Activated naive CD4-positive, alpha-beta T cell treated with anti-CD3 and anti-CD28 coated beads for 36 hours (primary cell): Measurements from ENCODE around the gene THSD8. TPM values are rescaled to one million over a fixed set of nuclear protein-coding genes. Genes with fewer than 3 reads are reported as not detected.

ENCODE experiments used
- CTCF ChIA-PET: fragments of 350-600 bp; sonication (Branson Sonifier 250); formaldehyde crosslinking; loops from one replicate; lab custom pipeline; 2021; ENCODE audit warnings: antibody characterized with exemption; lab: Charles Lee
- DNase-seq: peaks from one replicate; pipeline ENCODE4 v3.0.0-alpha.2; 2020
- H3K27ac Mint-ChIP-seq: one replicate; pipeline ENCODE4 v1.8.0; 2021; ENCODE audit warnings: mild to moderate bottlenecking, mixed read lengths
- H3K27me3 Mint-ChIP-seq: one replicate; pipeline ENCODE4 v1.8.0; 2021; ENCODE audit warnings: low read depth, mixed read lengths
- H3K36me3 Mint-ChIP-seq: one replicate; pipeline ENCODE4 v1.8.0; 2021; ENCODE audit warnings: low read depth, mixed read lengths
- H3K4me1 Mint-ChIP-seq: one replicate; pipeline ENCODE4 v1.8.0; 2021; ENCODE audit warnings: low read depth, mixed read lengths
- H3K4me3 Mint-ChIP-seq: one replicate; pipeline ENCODE4 v1.8.0; 2021; ENCODE audit warnings: mild to moderate bottlenecking, moderate library complexity, mixed read lengths
- H3K9me3 Mint-ChIP-seq: one replicate; pipeline ENCODE4 v1.8.0; 2021; ENCODE audit warnings: mixed read lengths
- intact Hi-C: fragments of 100-400 bp; cut with micrococcal nuclease; formaldehyde crosslinking; loops from one replicate; pipeline ENCODE4 v1.15.1; 2023
- total RNA-seq, 2 experiments: library from RNA; stranded (reverse); gene quantifications; one replicate each; pipeline ENCODE4 v1.2.3, GENCODE V29; 2021

Gene THSD8
- total RNA-seq, 2 experiments from 2014 or later: 41.4 to 43.2 TPM

GRCh38 chr19:12782424-12783290 is 19.2 kb upstream of the THSD8 start:
- intact Hi-C loops: loop anchor here (1.0 to 10.0 kb wide), 4 partner anchors 9 to 1062 kb away; partner anchors contain the start of genes CALR, JUNB and LYL1
- H3K4me1 Mint-ChIP-seq: peaks cover 32% of the 10 kb centered on the region
- no peaks in the 10 kb centered on the region for H3K36me3 Mint-ChIP-seq
- peak overlapping the region; percentile 93 for H3K27ac Mint-ChIP-seq
- no peaks in the 10 kb centered on the region for H3K9me3 Mint-ChIP-seq
- no peaks in the 10 kb centered on the region for H3K27me3 Mint-ChIP-seq
- peak overlapping the region; percentile 74 for H3K4me3 Mint-ChIP-seq
- peak; percentile 93 for DNase-seq
- CTCF ChIA-PET: interaction anchor here (1.4 to 3.1 kb wide), 3 partner anchors 11 to 23 kb away, joined by 3 to 40 read pairs (median 4); partner anchors contain the start of gene JUNB

GRCh38 chr19:12783291-12783848 is 18.5 kb upstream of the THSD8 start:
- H3K4me3 Mint-ChIP-seq: peak overlapping the region; percentile 48
- peaks cover 33% of the 10 kb centered on the region for H3K4me1 Mint-ChIP-seq
- H3K27ac Mint-ChIP-seq: peak overlapping the region; percentile 77
- H3K9me3 Mint-ChIP-seq: no peaks in the 10 kb centered on the region
- no peaks in the 10 kb centered on the region for H3K36me3 Mint-ChIP-seq
- peak; percentile 90 for DNase-seq
- H3K27me3 Mint-ChIP-seq: no peaks in the 10 kb centered on the region
- intact Hi-C loops: loop anchor here (2.0 to 10.0 kb wide), 3 partner anchors 155 to 1061 kb away; partner anchors contain the start of genes CALR and LYL1
- CTCF ChIA-PET: interaction anchor here (1.4 to 3.1 kb wide), 2 partner anchors 11 to 23 kb away, joined by 4 to 40 read pairs; partner anchors contain the start of gene JUNB

GRCh38 chr19:12783849-12784393 is 17.9 kb upstream of the THSD8 start:
- Mint-ChIP-seq H3K4me3 (peak overlapping the region; percentile 48), H3K9me3 (no peaks in the 10 kb centered on the region), H3K27me3 (no peaks in the 10 kb centered on the region), H3K4me1 (peaks cover 31% of the 10 kb centered on the region), H3K27ac (no peak overlapping the region), H3K36me3 (no peaks in the 10 kb centered on the region)
- intact Hi-C loops: loop anchor here (2.0 to 10.0 kb wide), 3 partner anchors 155 to 1061 kb away; partner anchors contain the start of genes CALR and LYL1
- CTCF ChIA-PET: interaction anchor here (1.4 to 3.1 kb wide), 2 partner anchors 10 to 24 kb away, joined by 4 to 40 read pairs; partner anchors contain the start of gene JUNB
- DNase-seq: no peak

- Mint-ChIP-seq H3K4me1 (peaks cover 31% of the 10 kb centered on the region), H3K9me3 (no peaks in the 10 kb centered on the region), H3K36me3 (no peaks in the 10 kb centered on the region), H3K27ac (no peak overlapping the region), H3K27me3 (no peaks in the 10 kb centered on the region), H3K4me3 (no peak overlapping the region)
- intact Hi-C loops: loop anchor here (5.0 to 10.0 kb wide), 2 partner anchors 318 to 1060 kb away; partner anchors contain the start of gene LYL1
- DNase-seq: no peak
- CTCF ChIA-PET: no interaction called here
Observed at GRCh38 chr19:12784394-12784870, 17.4 kb upstream of the THSD8 start.

- no peaks in the 10 kb centered on the region for H3K36me3 Mint-ChIP-seq
Observed at GRCh38 chr19:12784871-12785430, 16.9 kb upstream of the THSD8 start.

GRCh38 chr19:12785431-12786031 is 16.3 kb upstream of the THSD8 start:
- H3K36me3 Mint-ChIP-seq: no peaks in the 10 kb centered on the region
- no peaks in the 10 kb centered on the region for H3K27me3 Mint-ChIP-seq
- H3K4me1 Mint-ChIP-seq: peaks cover 27% of the 10 kb centered on the region
- no peak overlapping the region for H3K27ac Mint-ChIP-seq
- no peak for DNase-seq
- intact Hi-C loops: loop anchor here (10.0 kb wide), 1 partner anchor 1059 kb away; no protein-coding TSS in a partner anchor
- no peaks in the 10 kb centered on the region for H3K9me3 Mint-ChIP-seq
- CTCF ChIA-PET: interaction anchor here (0.7 to 4.5 kb wide), 2 partner anchors 8 to 11 kb away, joined by 4 to 36 read pairs; no protein-coding TSS in a partner anchor
- H3K4me3 Mint-ChIP-seq: no peak overlapping the region

More at GRCh38 chr19:12784871-12785430, 16.9 kb upstream of the THSD8 start:
- no peak for DNase-seq
- CTCF ChIA-PET: interaction anchor here (0.7 to 4.5 kb wide), 2 partner anchors 7 to 11 kb away, joined by 4 to 36 read pairs; no protein-coding TSS in a partner anchor
- Mint-ChIP-seq H3K27ac (no peak overlapping the region), H3K27me3 (no peaks in the 10 kb centered on the region), H3K4me1 (peaks cover 27% of the 10 kb centered on the region), H3K4me3 (no peak overlapping the region), H3K9me3 (no peaks in the 10 kb centered on the region)
- intact Hi-C loops: loop anchor here (5.0 to 10.0 kb wide), 2 partner anchors 317 to 1060 kb away; partner anchors contain the start of gene LYL1

GRCh38 chr19:12786141-12786870 is 15.6 kb upstream of the THSD8 start:
- H3K27me3 Mint-ChIP-seq: no peaks in the 10 kb centered on the region

GRCh38 chr19:12786952-12787351 is 14.9 kb upstream of the THSD8 start:
- DNase-seq: no peak
- Mint-ChIP-seq H3K36me3 (peaks cover 4% of the 10 kb centered on the region), H3K27ac (peak overlapping the region; percentile 30), H3K4me3 (no peak overlapping the region), H3K9me3 (no peaks in the 10 kb centered on the region), H3K27me3 (no peaks in the 10 kb centered on the region), H3K4me1 (peaks cover 22% of the 10 kb centered on the region)
- CTCF ChIA-PET: interaction anchor here (1.8 to 4.5 kb wide), 2 partner anchors 9 kb away, joined by 10 to 36 read pairs; no protein-coding TSS in a partner anchor
- intact Hi-C loops: loop anchor here (10.0 kb wide), 1 partner anchor 1058 kb away; no protein-coding TSS in a partner anchor

More at GRCh38 chr19:12786141-12786870, 15.6 kb upstream of the THSD8 start:
- Mint-ChIP-seq H3K27ac (peak overlapping the region; percentile 30), H3K4me1 (peaks cover 27% of the 10 kb centered on the region), H3K9me3 (no peaks in the 10 kb centered on the region), H3K36me3 (peaks cover under 1% of the 10 kb centered on the region), H3K4me3 (no peak overlapping the region)
- intact Hi-C loops: loop anchor here (10.0 kb wide), 1 partner anchor 1058 kb away; no protein-coding TSS in a partner anchor
- CTCF ChIA-PET: interaction anchor here (1.8 to 4.5 kb wide), 2 partner anchors 9 to 10 kb away, joined by 10 to 36 read pairs; no protein-coding TSS in a partner anchor
- no peak for DNase-seq

GRCh38 chr19:12787458-12787857 is 14.4 kb upstream of the THSD8 start:
- Mint-ChIP-seq H3K27ac (no peak overlapping the region), H3K36me3 (peaks cover 6% of the 10 kb centered on the region), H3K4me3 (no peak overlapping the region), H3K4me1 (peaks cover 19% of the 10 kb centered on the region), H3K27me3 (no peaks in the 10 kb centered on the region), H3K9me3 (no peaks in the 10 kb centered on the region)
- intact Hi-C loops: loop anchor here (10.0 kb wide), 1 partner anchor 1057 kb away; no protein-coding TSS in a partner anchor
- DNase-seq: no peak
- CTCF ChIA-PET: interaction anchor here (0.7 to 4.5 kb wide), 3 partner anchors 8 to 60 kb away, joined by 3 to 36 read pairs (median 10); no protein-coding TSS in a partner anchor

- no peaks in the 10 kb centered on the region for H3K9me3 Mint-ChIP-seq
- H3K27ac Mint-ChIP-seq: peak overlapping the region; percentile 95
- no peak for DNase-seq
Observed at GRCh38 chr19:12788042-12788681, 13.7 kb upstream of the THSD8 start.

More at GRCh38 chr19:12788042-12788681, 13.7 kb upstream of the THSD8 start:
- Mint-ChIP-seq H3K4me3 (no peak overlapping the region), H3K27me3 (no peaks in the 10 kb centered on the region), H3K4me1 (peaks cover 19% of the 10 kb centered on the region), H3K36me3 (peaks cover 11% of the 10 kb centered on the region)
- intact Hi-C loops: loop anchor here (2.0 to 10.0 kb wide), 2 partner anchors 455 to 1057 kb away; partner anchors contain the start of gene ZNF563
- CTCF ChIA-PET: interaction anchor here (0.7 to 4.5 kb wide), 3 partner anchors 8 to 60 kb away, joined by 3 to 36 read pairs (median 10); no protein-coding TSS in a partner anchor
